MM.1S (cell line): ENCODE measurements around the gene ZRANB2.
A peak's percentile ranks its signal among the peaks of the same experiment; 100 is the strongest.

ENCODE experiments used
- DNase-seq: peaks from one replicate; pipeline ENCODE4 v3.0.0-alpha.2; 2015
- H2AFZ ChIP-seq: fragments of 300-600 bp; sonication (generic); 2 replicates; pipeline ENCODE4 v1.6.0; 2016; ENCODE audit warnings: antibody characterized with exemption, low read length
- H3F3A ChIP-seq: fragments of 300-600 bp; sonication (generic); 2 replicates; pipeline ENCODE4 v1.6.1; 2016; ENCODE audit warnings: mild to moderate bottlenecking, antibody characterized with exemption, low read length, moderate library complexity, mixed read lengths; ENCODE audit not compliant: insufficient read depth
- H3K27ac ChIP-seq: fragments of 300-600 bp; sonication (generic); 2 replicates; pipeline ENCODE4 v1.5.1; 2016; ENCODE audit warnings: mild to moderate bottlenecking, low read length
- H3K27me3 ChIP-seq: fragments of 300-600 bp; sonication (generic); replicated peaks from 2 replicates; pipeline ENCODE4 v1.6.0; 2016; ENCODE audit warnings: low read length; ENCODE audit not compliant: insufficient read depth
- H3K36me3 ChIP-seq: fragments of 300-600 bp; sonication (generic); replicated peaks from 2 replicates; pipeline ENCODE4 v1.6.1; 2016; ENCODE audit warnings: mild to moderate bottlenecking, low read length, mixed read lengths; ENCODE audit not compliant: insufficient read depth
- H3K4me1 ChIP-seq: fragments of 300-600 bp; sonication (generic); 2 replicates; pipeline ENCODE4 v1.6.1; 2016; ENCODE audit warnings: low read length, mixed read lengths
- H3K4me2 ChIP-seq: fragments of 300-600 bp; sonication (generic); 2 replicates; pipeline ENCODE4 v1.6.0; 2016; ENCODE audit warnings: low read depth, low read length
- H3K4me3 ChIP-seq: fragments of 300-600 bp; sonication (generic); 2 replicates; pipeline ENCODE4 v1.5.1; 2016; ENCODE audit warnings: low read length, mixed read lengths
- H3K79me2 ChIP-seq: fragments of 300-600 bp; sonication (generic); 2 replicates; pipeline ENCODE4 v1.6.1; 2016; ENCODE audit warnings: mixed run types, low read length, mixed read lengths
- H3K9ac ChIP-seq: fragments of 300-600 bp; sonication (generic); 2 replicates; pipeline ENCODE4 v1.6.1; 2016; ENCODE audit warnings: low read length, mixed read lengths
- H3K9me2 ChIP-seq: fragments of 300-600 bp; sonication (generic); replicated peaks from 2 replicates; pipeline ENCODE4 v1.6.1; 2016; ENCODE audit warnings: mild to moderate bottlenecking, low read length, mixed read lengths; ENCODE audit not compliant: insufficient read depth
- H3K9me3 ChIP-seq: fragments of 300-600 bp; sonication (generic); replicated peaks from 2 replicates; pipeline ENCODE4 v1.6.1; 2016; ENCODE audit warnings: mild to moderate bottlenecking, low read length, mixed read lengths; ENCODE audit not compliant: insufficient read depth
- H4K20me1 ChIP-seq: fragments of 300-600 bp; sonication (generic); 2 replicates; pipeline ENCODE4 v1.6.1; 2016; ENCODE audit warnings: mild to moderate bottlenecking, low read length, moderate library complexity, mixed read lengths; ENCODE audit not compliant: insufficient read depth
- EZH2 ChIP-seq: fragments of 300-600 bp; sonication (generic); optimal IDR thresholded peaks from 2 replicates; pipeline ENCODE3; 2017; ENCODE audit warnings: low read depth, mild to moderate bottlenecking, antibody characterized with exemption, low read length, mixed read lengths
- EZH2phosphoT487 ChIP-seq: fragments of 300-600 bp; sonication (generic); IDR thresholded peaks from 2 replicates; pipeline ENCODE4 v1.6.1; 2018; ENCODE audit warnings: antibody characterized with exemption, low read length
- TF ChIP-seq, protein P1 (sequence below): fragments of 300-600 bp; sonication (generic); IDR thresholded peaks from 2 replicates; pipeline ENCODE4 v1.5.1; 2016; ENCODE audit warnings: antibody characterized with exemption, low read length, mixed read lengths

Gene ZRANB2

DNA sequence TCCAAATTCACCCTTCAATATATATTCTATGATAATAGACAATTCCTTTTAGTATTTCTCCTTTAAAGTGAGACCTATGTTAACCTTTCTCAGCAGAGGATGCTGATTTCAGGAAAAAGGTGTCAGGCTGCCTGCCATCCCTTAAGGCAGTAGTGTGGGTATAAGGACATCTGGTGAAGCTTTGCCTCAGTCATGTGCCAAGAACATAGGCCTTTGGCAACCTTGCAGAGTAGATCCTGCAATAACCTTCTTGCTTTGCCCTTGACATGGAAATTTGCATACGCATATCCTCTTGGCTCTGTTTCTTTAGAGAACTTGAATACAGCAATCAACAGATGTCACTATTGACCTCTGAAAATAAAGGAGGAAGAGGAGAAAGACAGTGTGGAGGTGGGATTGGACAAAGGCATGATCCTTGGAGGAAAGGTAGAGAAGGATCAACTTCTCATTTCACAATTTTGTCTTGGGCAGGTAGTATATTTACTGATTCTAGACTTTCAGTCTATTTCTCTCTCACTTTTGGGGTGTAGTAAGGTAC is 21.1 kb upstream of the ZRANB2 start:
- no peak overlapping the region for H3K9ac ChIP-seq
- no peaks in the 10 kb centered on the region for H3K36me3 ChIP-seq
- no peaks in the 10 kb centered on the region for H3F3A ChIP-seq
- no peak overlapping the region for H3K4me3 ChIP-seq
- no peak for DNase-seq
- no peak overlapping the region for H3K4me2 ChIP-seq
- no peak overlapping the region for H3K27ac ChIP-seq
- no peaks in the 10 kb centered on the region for H3K79me2 ChIP-seq
- no peak for TF ChIP-seq EZH2
- H2AFZ ChIP-seq = no peak overlapping the region
- H3K9me2 ChIP-seq = no peaks in the 10 kb centered on the region
- no peaks in the 10 kb centered on the region for H3K4me1 ChIP-seq
- no peaks in the 10 kb centered on the region for H3K27me3 ChIP-seq
- H4K20me1 ChIP-seq = no peaks in the 10 kb centered on the region
- H3K9me3 ChIP-seq = no peaks in the 10 kb centered on the region

DNA sequence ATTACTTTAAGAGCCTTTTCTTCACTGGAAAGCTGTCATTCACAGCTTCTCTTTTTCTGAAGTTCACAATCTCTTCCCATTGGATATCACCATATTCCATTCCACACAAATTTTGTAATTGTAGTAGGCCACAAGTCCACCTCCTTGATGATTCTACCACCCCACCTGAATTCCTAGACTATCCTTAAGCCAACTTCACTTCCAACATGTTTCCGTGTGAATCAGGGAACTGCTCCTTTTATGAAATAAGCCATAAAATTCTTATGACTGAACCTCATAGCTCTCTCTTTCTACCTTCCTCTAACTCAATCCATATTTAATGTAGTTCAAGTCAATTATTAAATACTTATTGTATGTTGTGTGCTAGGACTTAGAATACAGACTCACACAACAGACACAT is 16.6 kb upstream of the ZRANB2 start:
- TF ChIP-seq, protein P1, sequence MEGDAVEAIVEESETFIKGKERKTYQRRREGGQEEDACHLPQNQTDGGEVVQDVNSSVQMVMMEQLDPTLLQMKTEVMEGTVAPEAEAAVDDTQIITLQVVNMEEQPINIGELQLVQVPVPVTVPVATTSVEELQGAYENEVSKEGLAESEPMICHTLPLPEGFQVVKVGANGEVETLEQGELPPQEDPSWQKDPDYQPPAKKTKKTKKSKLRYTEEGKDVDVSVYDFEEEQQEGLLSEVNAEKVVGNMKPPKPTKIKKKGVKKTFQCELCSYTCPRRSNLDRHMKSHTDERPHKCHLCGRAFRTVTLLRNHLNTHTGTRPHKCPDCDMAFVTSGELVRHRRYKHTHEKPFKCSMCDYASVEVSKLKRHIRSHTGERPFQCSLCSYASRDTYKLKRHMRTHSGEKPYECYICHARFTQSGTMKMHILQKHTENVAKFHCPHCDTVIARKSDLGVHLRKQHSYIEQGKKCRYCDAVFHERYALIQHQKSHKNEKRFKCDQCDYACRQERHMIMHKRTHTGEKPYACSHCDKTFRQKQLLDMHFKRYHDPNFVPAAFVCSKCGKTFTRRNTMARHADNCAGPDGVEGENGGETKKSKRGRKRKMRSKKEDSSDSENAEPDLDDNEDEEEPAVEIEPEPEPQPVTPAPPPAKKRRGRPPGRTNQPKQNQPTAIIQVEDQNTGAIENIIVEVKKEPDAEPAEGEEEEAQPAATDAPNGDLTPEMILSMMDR = no peak
- TF ChIP-seq EZH2 (no peak), EZH2phosphoT487 (no peak)

DNA sequence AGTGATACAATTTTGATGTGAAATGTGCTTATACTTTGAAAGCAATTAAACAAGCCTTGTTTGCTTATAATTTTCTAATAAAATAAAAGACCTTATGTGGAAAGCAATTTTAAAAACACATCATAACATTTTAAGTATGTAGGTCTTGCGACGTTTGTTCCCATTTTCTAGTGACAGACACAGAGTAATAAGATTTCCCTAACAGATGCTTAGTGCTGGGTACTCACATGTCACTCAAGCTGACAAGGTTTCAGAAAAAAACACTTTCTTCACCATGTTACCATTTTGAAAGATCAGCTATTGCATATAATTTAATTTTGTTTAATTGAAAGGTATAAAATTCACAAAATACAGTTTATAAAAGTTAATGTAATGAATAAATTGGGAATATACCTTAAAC is 14.1 kb upstream of the ZRANB2 start:
- Histone ChIP-seq H3K4me3 (no peak overlapping the region), H3K27me3 (no peaks in the 10 kb centered on the region), H3K79me2 (no peaks in the 10 kb centered on the region), H2AFZ (no peak overlapping the region), H3K9me2 (no peaks in the 10 kb centered on the region), H3K27ac (no peak overlapping the region), H3F3A (no peaks in the 10 kb centered on the region), H3K9ac (no peak overlapping the region), H3K4me2 (no peak overlapping the region), H3K4me1 (no peaks in the 10 kb centered on the region), H3K9me3 (no peaks in the 10 kb centered on the region), H3K36me3 (no peaks in the 10 kb centered on the region), H4K20me1 (no peaks in the 10 kb centered on the region)
- DNase-seq = no peak
- TF ChIP-seq, protein P1 = no peak
- TF ChIP-seq EZH2 (no peak), EZH2phosphoT487 (no peak)

More for the DNA sequence above, 16.6 kb upstream of the ZRANB2 start:
- Histone ChIP-seq H2AFZ (no peak overlapping the region), H3K9me2 (no peaks in the 10 kb centered on the region), H3K79me2 (no peaks in the 10 kb centered on the region), H3K4me1 (no peaks in the 10 kb centered on the region), H3K4me2 (no peak overlapping the region), H3K4me3 (no peak overlapping the region), H3K27me3 (no peaks in the 10 kb centered on the region), H3F3A (no peaks in the 10 kb centered on the region), H3K27ac (no peak overlapping the region), H3K9me3 (no peaks in the 10 kb centered on the region), H3K9ac (no peak overlapping the region), H3K36me3 (no peaks in the 10 kb centered on the region), H4K20me1 (no peaks in the 10 kb centered on the region)
- DNase-seq = no peak

DNA sequence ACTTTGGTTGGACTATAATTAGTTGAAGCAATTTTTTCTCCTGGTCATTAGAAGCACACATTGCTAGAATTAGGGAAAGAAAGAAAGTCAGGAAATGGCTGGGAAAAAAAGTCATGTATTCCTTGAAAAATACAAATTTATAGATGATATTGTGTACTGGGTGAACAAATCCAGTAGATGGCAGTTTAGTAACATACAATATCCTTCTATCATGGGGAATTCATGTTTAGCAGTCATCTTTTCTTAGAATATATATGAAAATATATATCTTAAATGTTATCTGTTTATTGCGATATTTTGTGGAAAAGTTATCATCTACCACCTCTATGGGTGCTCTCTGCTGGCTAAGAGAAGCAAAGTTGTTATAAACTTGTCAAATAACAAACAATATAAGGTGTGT is 13.1 kb upstream of the ZRANB2 start:
- no peak for TF ChIP-seq EZH2
- TF ChIP-seq, protein P1 = peak; percentile 14
- Histone ChIP-seq H2AFZ (no peak overlapping the region), H3K36me3 (no peaks in the 10 kb centered on the region), H3K4me3 (no peak overlapping the region), H4K20me1 (no peaks in the 10 kb centered on the region), H3K27me3 (no peaks in the 10 kb centered on the region), H3K4me2 (no peak overlapping the region), H3K9ac (no peak overlapping the region), H3F3A (no peaks in the 10 kb centered on the region), H3K9me2 (no peaks in the 10 kb centered on the region), H3K4me1 (no peaks in the 10 kb centered on the region), H3K27ac (no peak overlapping the region), H3K79me2 (no peaks in the 10 kb centered on the region), H3K9me3 (no peaks in the 10 kb centered on the region)
- no peak for DNase-seq
